Measurements from ENCODE around the gene ANXA4. TPM values are rescaled to one million over a fixed set of nuclear protein-coding genes. Genes with fewer than 3 reads are reported as not detected.

The ANXA4 gene
- total RNA-seq, 2 experiments from 2014 or later, result 86.9 to 90.4 TPM

GRCh38 chr2:69848186-69848790, 106.4 kb downstream of the ANXA4 start:
- CTCF ChIA-PET, result interaction anchor here (2.7 kb wide), 1 partner anchor 123 kb away, joined by 11 read pairs; no protein-coding TSS in a partner anchor
- H3K27ac Mint-ChIP-seq, result no peak overlapping the region

GRCh38 chr2:69858261-69858660, 116.3 kb downstream of the ANXA4 start:
- Mint-ChIP-seq H3K36me3 (ENCODE audit: low read depth) (peaks cover 23% of the 10 kb centered on the region), H3K9me3 (no peaks in the 10 kb centered on the region), H3K27me3 (no peaks in the 10 kb centered on the region), H3K4me3 (no peak overlapping the region), H3K27ac (no peak overlapping the region), H3K4me1 (no peaks in the 10 kb centered on the region)
- no peak for DNase-seq
- ChIA-PET CTCF (interaction anchor here (2.0 kb wide), 1 partner anchor 134 kb away, joined by 8 read pairs; no protein-coding TSS in a partner anchor), POLR2A (no interaction called here)

More at GRCh38 chr2:69848186-69848790, 106.4 kb downstream of the ANXA4 start:
- Mint-ChIP-seq H3K27me3 (no peaks in the 10 kb centered on the region), H3K36me3 (ENCODE audit: low read depth) (peaks cover 43% of the 10 kb centered on the region), H3K4me1 (peaks cover 3% of the 10 kb centered on the region), H3K4me3 (no peak overlapping the region), H3K9me3 (no peaks in the 10 kb centered on the region)
- DNase-seq, result no peak
- POLR2A ChIA-PET, result no interaction called here

GRCh38 chr2:69863298-69863697, 121.4 kb downstream of the ANXA4 start:
- ChIA-PET CTCF (interaction anchor here (2.0 kb wide), 1 partner anchor 47 kb away, joined by 6 read pairs; no protein-coding TSS in a partner anchor), POLR2A (interaction anchor here (0.6 to 1.2 kb wide), 4 partner anchors 28 to 37 kb away, joined by 3 to 4 read pairs (median 3); no protein-coding TSS in a partner anchor)
- Mint-ChIP-seq H3K27me3 (no peaks in the 10 kb centered on the region), H3K4me3 (no peak overlapping the region), H3K9me3 (no peaks in the 10 kb centered on the region), H3K4me1 (peaks cover 4% of the 10 kb centered on the region), H3K36me3 (ENCODE audit: low read depth) (peaks cover 36% of the 10 kb centered on the region), H3K27ac (no peak overlapping the region)
- no peak for DNase-seq

Other genes starting within 250 kb of the ANXA4 start
- 100 to 1,000 TPM; 115 to 121 TPM for gene AAK1, start 98.4 kb upstream of the ANXA4 start, total RNA-seq
- gene GMCL1, start 87.5 kb downstream of the ANXA4 start, total RNA-seq, result 10 to 100 TPM; 30.1 to 34.8 TPM
- gene SNRNP27, start 151.8 kb downstream of the ANXA4 start, total RNA-seq, result 10 to 100 TPM; 59.3 to 63.3 TPM
- 10 to 100 TPM; 40.8 to 47.5 TPM for gene MXD1, start 173.0 kb downstream of the ANXA4 start, total RNA-seq
- gene ASPRV1, start 219.5 kb downstream of the ANXA4 start, total RNA-seq, result under 1 TPM; 0.98 TPM